Gastrocnemius medialis (tissue), 4 donors: Measurements from ENCODE around the gene WSCD1. TPM values are rescaled to one million over a fixed set of nuclear protein-coding genes. Genes with fewer than 3 reads are reported as not detected.

Experiments used
- ATAC-seq, 2 donors: fragments of 150-250 bp; one replicate each; pipeline ENCODE4 v1.9.1; 2016
- DNase-seq, 2 donors: peaks; one replicate each; pipeline ENCODE4 v3.0.0-alpha.2; 2019
- H3K27ac ChIP-seq, 4 donors: fragments of 200-600 bp; sonication (generic); 1 replicate in 1 of 4; 2 replicates in 3 of 4; pipeline ENCODE4 v1.5.1; 2016 to 2018; ENCODE audit warnings: mild to moderate bottlenecking in 2 of 4, moderate library complexity in 1 of 4
- H3K27me3 ChIP-seq, 3 donors: fragments of 200-600 bp; sonication (generic) in 2 of 3; 1 replicate in 1 of 3; 2 replicates in 2 of 3; pipeline versions ENCODE4 v1.5.1 to v1.6.0; 2016 to 2019; ENCODE audit warnings: mild to moderate bottlenecking in 1 of 3, moderate library complexity in 1 of 3
- H3K36me3 ChIP-seq, 2 donors: fragments of 200-600 bp; sonication (generic) in 1 of 2; one replicate each; pipeline ENCODE4 v1.5.1; 2017 to 2018
- H3K4me1 ChIP-seq, 2 donors: fragments of 200-600 bp; sonication (generic) in 1 of 2; one replicate each; pipeline ENCODE4 v1.5.1; 2016 to 2017; ENCODE audit warnings: mild to moderate bottlenecking in 2 of 2
- H3K4me3 ChIP-seq, 4 donors: fragments of 200-600 bp; sonication (generic) in 3 of 4; 1 replicate in 1 of 4; 2 replicates in 3 of 4; pipeline ENCODE4 v1.5.1; 2016 to 2019; ENCODE audit warnings: mild to moderate bottlenecking in 2 of 4
- H3K9me3 ChIP-seq, 3 donors: fragments of 200-600 bp; sonication (generic) in 2 of 3; 1 replicate in 1 of 3; 2 replicates in 2 of 3; pipeline ENCODE4 v1.5.1; 2016 to 2019
- CTCF ChIP-seq, 5 experiments: fragments of 450-650 bp in 3 of 5; fragments of 200-600 bp in 2 of 5; sonication (generic) in 2 of 5; IDR thresholded peaks in 4 of 5; conservative IDR thresholded peaks in 1 of 5; 1 replicate in 4 of 5; 2 replicates in 1 of 5; pipeline ENCODE4 v1.5.1; 2016 to 2019; ENCODE audit warnings: antibody characterized with exemption in 5 of 5, mild to moderate bottlenecking in 3 of 5, moderate library complexity in 3 of 5
- POLR2A ChIP-seq, 2 donors: fragments of 450-650 bp; IDR thresholded peaks; one replicate each; pipeline ENCODE4 v1.6.1; 2017; ENCODE audit warnings: antibody characterized with exemption in 2 of 2, mild to moderate bottlenecking in 2 of 2, moderate library complexity in 2 of 2
- in situ Hi-C, 4 donors: fragments of 200-750 bp; cut with MboI; loops; one replicate each; pipeline versions ENCODE4 v1.15.0 to v1.8.0; 2017; ENCODE audit warnings: low sequenced_read_pairs in 4 of 4
- intact Hi-C: fragments of 100-400 bp; cut with DNase I; formaldehyde crosslinking; loops from one replicate; pipeline ENCODE4 v1.15.1; 2023; ENCODE audit warnings: low total_unique reads
- total RNA-seq, 4 donors: library from RNA; depleted of rRNA; stranded (reverse); fragments of >200 nt; gene quantifications; one replicate each; pipeline versions ENCODE4 v1.1.0 to v1.2.3, GENCODE V29; 2016

Gene WSCD1
- total RNA-seq, 4 donors from 2014 or later = 2.7 to 15.3 (median 5.9) TPM

GRCh38 chr17:6080711-6081430 is 10.7 kb downstream of the WSCD1 start:
- ATAC-seq (no peak), DNase-seq (no peak)
- peaks cover 46 to 47% of the 10 kb centered on the region in 2 donors for H3K4me1 ChIP-seq
- TF ChIP-seq POLR2A (IDR thresholded peaks at IDR 0.05) = no peak
- no peak for TF ChIP-seq CTCF (IDR thresholded peaks at IDR 0.05 in 4 of 5, conservative IDR thresholded peaks at IDR 0.05 in 1 of 5)
- H3K27me3 ChIP-seq = no peaks in the 10 kb centered on the region
- in situ Hi-C loops = no loop called here
- intact Hi-C loops = no loop called here
- no peaks in the 10 kb centered on the region for H3K9me3 ChIP-seq
- H3K27ac ChIP-seq = no peak overlapping the region
- H3K36me3 ChIP-seq = no peaks in the 10 kb centered on the region
- H3K4me3 ChIP-seq = no peak overlapping the region

GRCh38 chr17:6082335-6082734 is 12.2 kb downstream of the WSCD1 start:
- H3K36me3 ChIP-seq = no peaks in the 10 kb centered on the region
- ATAC-seq (no peak), DNase-seq (no peak)
- H3K4me1 ChIP-seq = peaks cover 38 to 44% of the 10 kb centered on the region in 2 donors
- intact Hi-C loops = no loop called here
- H3K9me3 ChIP-seq = no peaks in the 10 kb centered on the region
- no peak for TF ChIP-seq CTCF (IDR thresholded peaks at IDR 0.05 in 4 of 5, conservative IDR thresholded peaks at IDR 0.05 in 1 of 5)
- no peak for TF ChIP-seq POLR2A (IDR thresholded peaks at IDR 0.05)
- peak overlapping the region in 3 of 4 donors; percentile 1 to 73 (median 64) for H3K27ac ChIP-seq
- no peak overlapping the region for H3K4me3 ChIP-seq
- in situ Hi-C loops = no loop called here
- no peaks in the 10 kb centered on the region for H3K27me3 ChIP-seq

GRCh38 chr17:6084311-6085161 is 14.4 kb downstream of the WSCD1 start:
- peak; percentile 88 to 92 for ATAC-seq
- Histone ChIP-seq H3K4me1 (peaks cover 40 to 44% of the 10 kb centered on the region in 2 donors), H3K4me3 (no peak overlapping the region), H3K36me3 (no peaks in the 10 kb centered on the region), H3K27me3 (no peaks in the 10 kb centered on the region), H3K9me3 (no peaks in the 10 kb centered on the region), H3K27ac (peak overlapping the region; percentile 64 to 75 (median 73))
- intact Hi-C loops (loop anchor here (2.0 kb wide), 1 partner anchor 14 kb away; the partner anchor contains the start of gene WSCD1), in situ Hi-C loops (no loop called here)
- DNase-seq = peak; percentile 76 to 91
- no peak for TF ChIP-seq CTCF (IDR thresholded peaks at IDR 0.05 in 4 of 5, conservative IDR thresholded peaks at IDR 0.05 in 1 of 5)
- peak in 1 of 2 donors; percentile 20 for TF ChIP-seq POLR2A (IDR thresholded peaks at IDR 0.05)

- Histone ChIP-seq H3K4me3 (no peak overlapping the region), H3K27me3 (no peaks in the 10 kb centered on the region), H3K4me1 (peaks cover 39 to 53% of the 10 kb centered on the region in 2 donors), H3K9me3 (no peaks in the 10 kb centered on the region), H3K27ac (peak overlapping the region in 1 of 4 donors; percentile 14), H3K36me3 (no peaks in the 10 kb centered on the region)
- peak in 1 of 2 donors; percentile 33 for TF ChIP-seq POLR2A (IDR thresholded peaks at IDR 0.05)
- no peak for TF ChIP-seq CTCF (IDR thresholded peaks at IDR 0.05 in 4 of 5, conservative IDR thresholded peaks at IDR 0.05 in 1 of 5)
- peak; percentile 45 to 84 for DNase-seq
- intact Hi-C loops = loop anchor here (2.0 kb wide), 1 partner anchor 15 kb away; the partner anchor contains the start of gene WSCD1
- in situ Hi-C loops = no loop called here
- ATAC-seq = peak in 1 of 2 donors; percentile 72
Observed at GRCh38 chr17:6085812-6086211, 15.6 kb downstream of the WSCD1 start.
